HFFc6 (cell line): ENCODE measurements around the gene BSN. TPM values are rescaled to one million over a fixed set of nuclear protein-coding genes. Genes with fewer than 3 reads are reported as not detected.

Experiments used
- DNase-seq: peaks from one replicate; pipeline ENCODE4 v3.0.0-alpha.2; 2018
- H3K27ac Mint-ChIP-seq: 2 replicates; pipeline ENCODE4 v1.8.0; 2020; ENCODE audit warnings: mild to moderate bottlenecking, mixed read lengths
- H3K27me3 Mint-ChIP-seq: 2 replicates; pipeline ENCODE4 v1.8.0; 2021; ENCODE audit warnings: mild to moderate bottlenecking, moderate library complexity, mixed read lengths; ENCODE audit not compliant: insufficient read depth
- H3K36me3 Mint-ChIP-seq: 2 replicates; pipeline ENCODE4 v1.8.0; 2021; ENCODE audit warnings: low read depth, mixed read lengths
- H3K4me1 Mint-ChIP-seq: 2 replicates; pipeline ENCODE4 v1.8.0; 2020; ENCODE audit warnings: low read depth, mixed read lengths
- H3K4me3 Mint-ChIP-seq: 2 replicates; pipeline ENCODE4 v1.8.0; 2020; ENCODE audit warnings: mild to moderate bottlenecking, moderate library complexity, mixed read lengths
- H3K9me3 Mint-ChIP-seq: 2 replicates; pipeline ENCODE4 v1.8.0; 2020; ENCODE audit warnings: mild to moderate bottlenecking, mixed read lengths
- CTCF ChIP-seq: fragments of 200-600 bp; sonication (generic); IDR thresholded peaks from 2 replicates; pipeline ENCODE4 v1.5.0; 2021; ENCODE audit warnings: antibody characterized with exemption, mild to moderate bottlenecking
- total RNA-seq, 6 experiments: library from RNA; stranded (reverse); fragmentation: NEBNext Ultra II Directional; extraction: Animal tissue kit (Norgen Biotek cat#: 25700); gene quantifications; 2 replicates in 1 of 6; 3 replicates in 5 of 6; pipeline ENCODE4 v1.2.3, GENCODE V29; 2021

BSN gene
- total RNA-seq, 6 experiments from 2014 or later = 0.02 to 0.14 (median 0.06) TPM

DNA sequence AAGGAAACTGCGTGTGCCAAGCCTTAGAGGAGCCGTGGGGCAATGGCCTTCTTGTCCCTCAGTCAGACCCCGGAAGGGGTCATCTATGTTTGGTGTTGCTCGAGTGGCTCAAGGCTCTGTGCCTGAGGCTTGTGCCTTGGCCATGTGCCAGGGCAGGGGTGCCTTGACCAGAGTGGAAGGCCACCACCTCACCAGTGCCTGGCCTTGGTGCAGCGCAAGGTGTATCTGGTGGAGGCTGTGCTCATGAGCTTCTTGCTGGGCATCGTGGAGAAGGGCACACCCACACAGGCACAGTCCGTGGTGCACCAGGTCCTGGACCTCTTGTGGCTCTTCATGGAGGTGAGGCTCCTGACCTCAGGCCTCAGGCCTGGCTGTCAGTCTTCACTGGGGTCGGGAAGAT lies 145.7 kb downstream of the BSN start:
- H3K4me3 Mint-ChIP-seq = no peak overlapping the region
- no peak for DNase-seq
- H3K4me1 Mint-ChIP-seq = no peaks in the 10 kb centered on the region
- no peaks in the 10 kb centered on the region; the same call in none of the 2 replicates for H3K27me3 Mint-ChIP-seq
- H3K36me3 Mint-ChIP-seq = no peaks in the 10 kb centered on the region
- H3K27ac Mint-ChIP-seq = no peak overlapping the region
- H3K9me3 Mint-ChIP-seq = no peaks in the 10 kb centered on the region
- TF ChIP-seq CTCF = no peak

DNA sequence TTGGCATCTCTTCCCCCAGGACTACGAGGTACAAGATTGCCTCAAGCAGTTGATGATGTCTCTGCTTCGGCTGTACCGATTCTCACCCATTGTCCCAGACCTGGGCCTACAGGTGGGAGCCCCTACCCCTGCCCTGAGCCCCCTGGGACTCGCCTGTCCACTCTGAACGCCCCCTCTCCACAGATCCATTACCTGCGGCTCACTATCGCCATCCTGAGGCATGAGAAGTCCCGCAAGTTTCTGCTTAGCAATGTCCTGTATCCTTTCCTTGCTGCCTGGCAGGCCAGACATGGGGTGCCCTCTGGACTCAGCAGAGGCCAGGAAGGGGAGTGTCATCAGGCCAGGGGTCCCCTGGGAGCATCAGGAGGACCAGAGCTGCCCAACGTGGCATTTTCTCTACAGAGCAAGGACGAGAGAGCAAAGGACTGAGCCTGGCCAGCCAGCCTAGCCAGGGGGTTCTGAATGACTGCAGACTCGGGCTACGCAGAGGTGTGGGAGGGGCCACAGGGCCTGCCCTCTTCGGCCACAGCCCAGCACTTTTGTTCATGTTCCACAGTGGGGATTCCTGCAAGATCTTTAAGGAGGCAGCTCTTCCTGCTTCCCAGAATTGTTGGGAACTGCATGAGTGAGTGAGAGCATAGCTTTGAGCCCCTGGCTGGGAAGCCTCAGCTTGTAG lies 146.3 kb downstream of the BSN start:
- peak; percentile 39; the same call in 1 of the 2 replicates for TF ChIP-seq CTCF
- no peak overlapping the region for H3K4me3 Mint-ChIP-seq
- no peak overlapping the region for H3K27ac Mint-ChIP-seq
- H3K27me3 Mint-ChIP-seq = no peaks in the 10 kb centered on the region; the same call in none of the 2 replicates
- H3K4me1 Mint-ChIP-seq = no peaks in the 10 kb centered on the region
- DNase-seq = no peak
- H3K9me3 Mint-ChIP-seq = no peaks in the 10 kb centered on the region
- H3K36me3 Mint-ChIP-seq = no peaks in the 10 kb centered on the region

GRCh38 chr3:49701388-49702077 lies 147.3 kb downstream of the BSN start:
- TF ChIP-seq CTCF = peak; percentile 79
- DNase-seq = no peak
- no peaks in the 10 kb centered on the region; the same call in none of the 2 replicates for H3K27me3 Mint-ChIP-seq
- H3K4me3 Mint-ChIP-seq = no peak overlapping the region
- H3K9me3 Mint-ChIP-seq = no peaks in the 10 kb centered on the region
- no peak overlapping the region for H3K27ac Mint-ChIP-seq
- H3K36me3 Mint-ChIP-seq = no peaks in the 10 kb centered on the region
- no peaks in the 10 kb centered on the region for H3K4me1 Mint-ChIP-seq

DNA sequence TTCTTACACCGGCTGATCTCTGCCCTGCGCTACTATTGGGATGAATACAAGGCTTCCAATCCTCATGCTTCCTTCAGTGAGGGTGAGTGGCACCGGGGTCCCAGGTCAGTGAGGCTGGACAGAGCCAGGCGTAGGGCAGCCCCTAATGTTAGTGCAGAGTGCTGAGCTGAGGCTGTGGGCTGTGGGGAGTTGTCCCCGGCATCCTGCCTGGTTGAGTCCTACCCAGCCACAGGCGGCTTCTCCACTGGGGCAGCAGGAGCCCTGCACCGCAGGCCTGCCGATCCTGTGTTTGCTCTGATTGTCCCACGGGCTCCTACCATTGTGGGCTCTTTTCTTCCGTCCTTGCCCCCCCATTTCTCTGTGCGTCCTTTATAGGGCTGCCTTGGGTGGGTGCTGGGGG lies 148.4 kb downstream of the BSN start:
- no peak for TF ChIP-seq CTCF
- no peak overlapping the region for H3K4me3 Mint-ChIP-seq
- no peak for DNase-seq
- H3K36me3 Mint-ChIP-seq = no peaks in the 10 kb centered on the region
- peaks cover 10% of the 10 kb centered on the region for H3K4me1 Mint-ChIP-seq
- H3K27ac Mint-ChIP-seq = no peak overlapping the region
- peaks cover 1% of the 10 kb centered on the region for H3K27me3 Mint-ChIP-seq
- no peaks in the 10 kb centered on the region for H3K9me3 Mint-ChIP-seq

DNA sequence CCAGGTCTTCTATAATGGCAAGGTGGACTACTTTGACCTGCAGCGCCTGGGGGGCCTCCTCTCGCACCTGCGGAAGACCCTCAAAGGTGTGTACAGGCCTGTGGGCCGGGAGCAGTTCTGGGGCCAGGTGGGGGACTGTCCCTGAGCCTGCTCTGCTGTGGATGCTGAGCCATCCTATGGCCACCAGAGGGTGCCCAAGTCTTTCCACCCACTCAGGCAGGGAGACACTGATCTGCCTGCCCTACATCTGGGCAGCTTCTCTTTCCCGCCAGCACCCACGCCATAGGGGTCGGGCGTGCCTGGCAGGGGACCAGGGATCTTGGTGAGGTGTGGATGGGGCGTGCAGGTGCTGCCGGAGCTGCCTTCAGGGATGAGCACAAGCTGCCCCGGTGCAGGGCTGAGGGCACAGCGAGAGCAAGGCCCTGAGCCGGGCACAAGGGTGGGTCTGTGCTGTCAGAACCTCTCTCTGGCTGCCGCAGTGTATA lies 149.2 kb downstream of the BSN start:
- Mint-ChIP-seq H3K9me3 (no peaks in the 10 kb centered on the region), H3K36me3 (no peaks in the 10 kb centered on the region), H3K4me1 (peaks cover 12% of the 10 kb centered on the region), H3K27ac (no peak overlapping the region), H3K4me3 (no peak overlapping the region), H3K27me3 (peaks cover 1% of the 10 kb centered on the region)
- TF ChIP-seq CTCF = peak; percentile 91
- peak; percentile 61 for DNase-seq
